IMR-90 (cell line): ENCODE results near the gene PSG7. TPM values are rescaled to one million over a fixed set of nuclear protein-coding genes. Genes with fewer than 3 reads are reported as not detected.
"Not testable (repeated sequence)": the region's sequence is repeated elsewhere in the genome, so short reads cannot be mapped to it uniquely, and the experiment has no call there.

ENCODE experiments used
- ATAC-seq: fragments of 200-7000 bp; cut with Tn5 transposase; 2 replicates; pipeline ENCODE4 v1.9.1; 2020; ENCODE audit warnings: low read depth, mild to moderate bottlenecking, moderate library complexity
- BruUV-seq: library from RNA; stranded (reverse); fragments of 400-500 nt; replicated peaks from 2 replicates; lab custom pipeline; 2021; lab: Mats Ljungman, UMichigan
- CTCF ChIA-PET: fragments of 300-600 bp; formaldehyde crosslinking; extraction: SDS; loops from one replicate; lab custom pipeline; 2021; ENCODE audit warnings: antibody characterized with exemption; lab: Yijun Ruan, JAX
- POLR2A ChIA-PET: fragments of 300-600 bp; sonication (Branson Sonifier 250); formaldehyde crosslinking; loops from one replicate; lab custom pipeline; 2022; ENCODE audit warnings: antibody characterized with exemption; ENCODE audit not compliant: unreplicated experiment; lab: Charles Lee
- DNase-seq: peaks from one replicate; pipeline ENCODE4 v3.0.0; 2013
- H2AFZ ChIP-seq: replicated peaks from 2 replicates; pipeline ENCODE3; 2013; ENCODE audit warnings: low read length, mild to moderate bottlenecking; ENCODE audit not compliant: poor library complexity
- H2AK5ac ChIP-seq: 2 replicates; pipeline ENCODE4 v1.6.1; 2013; ENCODE audit warnings: low read depth, low read length, inconsistent platforms
- H2AK9ac ChIP-seq: replicated peaks from 2 replicates; pipeline ENCODE3; 2013; ENCODE audit warnings: mild to moderate bottlenecking, low read depth, low read length, moderate library complexity; ENCODE audit not compliant: poor library complexity
- H2BK120ac ChIP-seq: 2 replicates; pipeline ENCODE4 v1.6.1; 2013; ENCODE audit warnings: low read depth, low read length, inconsistent platforms
- H2BK15ac ChIP-seq: 3 replicates; pipeline ENCODE4 v1.6.1; 2013; ENCODE audit warnings: low read depth, low read length, inconsistent platforms
- H2BK20ac ChIP-seq: 2 replicates; pipeline ENCODE4 v1.6.1; 2013; ENCODE audit warnings: low read depth, mild to moderate bottlenecking, inconsistent platforms, low read length, moderate library complexity
- H2BK5ac ChIP-seq: 2 replicates; pipeline ENCODE4 v1.6.1; 2013; ENCODE audit warnings: mild to moderate bottlenecking, low read depth, low read length, inconsistent platforms; ENCODE audit not compliant: poor library complexity, severe bottlenecking
- H3K14ac ChIP-seq: replicated peaks from 2 replicates; pipeline ENCODE4 v1.6.1; 2013; ENCODE audit warnings: low read depth, low read length, inconsistent platforms
- H3K18ac ChIP-seq: 2 replicates; pipeline ENCODE4 v1.6.1; 2013; ENCODE audit warnings: low read depth, low read length, control low read depth
- H3K23ac ChIP-seq: 2 replicates; pipeline ENCODE4 v1.6.1; 2013; ENCODE audit warnings: low read depth, low read length, inconsistent platforms
- H3K27ac ChIP-seq: 2 replicates; pipeline ENCODE4 v1.5.1; 2013; ENCODE audit warnings: mild to moderate bottlenecking, control low read depth, low read length; ENCODE audit not compliant: insufficient read depth
- H3K27me3 ChIP-seq: 2 replicates; pipeline ENCODE4 v1.6.1; 2013; ENCODE audit warnings: low read length; ENCODE audit not compliant: control insufficient read depth, insufficient read depth
- H3K36me3 ChIP-seq: 2 replicates; pipeline ENCODE4 v1.6.1; 2013; ENCODE audit warnings: low read length, mixed read lengths; ENCODE audit not compliant: control insufficient read depth, insufficient read depth
- H3K4ac ChIP-seq: 2 replicates; pipeline ENCODE4 v1.6.1; 2013; ENCODE audit warnings: low read depth, low read length, inconsistent platforms
- H3K4me1 ChIP-seq: 2 replicates; pipeline ENCODE4 v1.6.1; 2013; ENCODE audit warnings: low read length, mixed read lengths; ENCODE audit not compliant: control insufficient read depth, insufficient read depth
- H3K4me2 ChIP-seq: 2 replicates; pipeline ENCODE4 v1.6.1; 2013; ENCODE audit warnings: low read depth, mild to moderate bottlenecking, control low read depth, low read length, moderate library complexity
- H3K4me3 ChIP-seq: 2 replicates; pipeline ENCODE4 v1.5.1; 2013; ENCODE audit warnings: low read depth, mild to moderate bottlenecking, control low read depth, low read length, moderate library complexity; ENCODE audit not compliant: insufficient read depth
- H3K56ac ChIP-seq: 2 replicates; pipeline ENCODE4 v1.6.1; 2013; ENCODE audit warnings: low read length, inconsistent platforms; ENCODE audit not compliant: insufficient read depth; ENCODE audit errors: extremely low read depth
- H3K79me1 ChIP-seq, 2 experiments: 2 replicates each; pipeline ENCODE4 v1.6.1; 2013; ENCODE audit warnings: low read length in 2 of 2, inconsistent platforms in 1 of 2, low read depth in 1 of 2
- H3K9ac ChIP-seq: 2 replicates; pipeline ENCODE4 v1.6.1; 2013; ENCODE audit warnings: low read depth, low read length, control low read depth
- H3K9me1 ChIP-seq: 2 replicates; pipeline ENCODE4 v1.6.1; 2013; ENCODE audit warnings: low read length, inconsistent platforms; ENCODE audit not compliant: insufficient read depth
- H3K9me3 ChIP-seq: 2 replicates; pipeline ENCODE4 v1.6.1; 2013; ENCODE audit warnings: low read length; ENCODE audit not compliant: control insufficient read depth, insufficient read depth
- H4K20me1 ChIP-seq: 2 replicates; pipeline ENCODE4 v1.6.1; 2013; ENCODE audit warnings: low read length, inconsistent platforms; ENCODE audit not compliant: insufficient read depth
- H4K5ac ChIP-seq: 2 replicates; pipeline ENCODE4 v1.6.1; 2013; ENCODE audit warnings: mild to moderate bottlenecking, low read depth, low read length, control low read depth
- H4K8ac ChIP-seq, 2 experiments: 2 replicates each; pipeline ENCODE4 v1.6.1; 2013; ENCODE audit warnings: low read depth in 2 of 2, low read length in 2 of 2, control low read depth in 1 of 2, inconsistent platforms in 1 of 2
- H4K91ac ChIP-seq: 2 replicates; pipeline ENCODE4 v1.6.1; 2013; ENCODE audit warnings: low read depth, low read length, inconsistent platforms; ENCODE audit not compliant: insufficient read depth
- FOS ChIP-seq: fragments of 150-350 bp; IDR thresholded peaks from 2 replicates; pipeline ENCODE4 v1.6.1; 2016; ENCODE audit warnings: low read depth, low read length
- USF2 ChIP-seq: fragments of 150-350 bp; IDR thresholded peaks from 2 replicates; pipeline ENCODE4 v1.6.1; 2017; ENCODE audit warnings: mild to moderate bottlenecking, antibody characterized with exemption, low read length, low read depth
- WGBS, 2 experiments: methylation state at CpG; one replicate each; pipeline versions ENCODE4 v1.1.5 to v1.1.7; 2013; ENCODE audit warnings: missing lambda C conversion rate in 2 of 2; ENCODE audit not compliant: insufficient read length in 1 of 2; ENCODE audit errors: extremely low coverage in 2 of 2; 5-methylcytosine and 5-hydroxymethylcytosine counted together
- dilution Hi-C: fragments of 300-500 bp; cut with HindIII; formaldehyde crosslinking; loops from one replicate; pipeline ENCODE4 v1.14.3; 2018; ENCODE audit warnings: low sequenced_read_pairs; ENCODE audit not compliant: unreplicated experiment
- in situ Hi-C: fragments of 300-500 bp; cut with MboI; formaldehyde crosslinking; loops from 3 replicates; pipeline ENCODE4 v1.14.3; 2019; ENCODE audit warnings: low sequenced_read_pairs, inconsistent platforms, mixed read lengths
- intact Hi-C: fragments of 100-400 bp; cut with micrococcal nuclease; formaldehyde crosslinking; loops from 2 replicates; pipeline ENCODE4 v1.10.0; 2022
- polyA plus RNA-seq, 3 experiments: library from polyadenylated mRNA; depleted of rRNA; stranded (reverse); fragments of >200 nt; gene quantifications; 2 replicates each; pipeline ENCODE4 v1.2.3, GENCODE V29; 2012; ENCODE audit warnings: low replicate concordance in 1 of 3
- total RNA-seq: library from RNA; depleted of rRNA; stranded (reverse); fragments of >200 nt; gene quantifications from 2 replicates; pipeline ENCODE4 v1.2.3, GENCODE V29; 2012

The PSG7 gene
- total and polyA plus RNA-seq, 2 of the 4 experiments (the other 2 are of a cell fraction), result under 0.01 to 0.26 TPM

- Histone ChIP-seq H3K9ac (peak overlapping the region; percentile 55; the same call in 1 of the 2 replicates), H3K23ac (peak overlapping the region; percentile 100), H2BK15ac (peak overlapping the region; percentile 93), H3K9me1 (peaks cover 17% of the 10 kb centered on the region), H2BK20ac (peak overlapping the region; percentile 96), H4K91ac (peak overlapping the region; percentile 91), H2BK5ac (peak overlapping the region; percentile 100), H2BK120ac (peak overlapping the region; percentile 100), H3K18ac (peak overlapping the region; percentile 99; the same call in 1 of the 2 replicates), H3K4ac (peak overlapping the region; percentile 100), H4K5ac (peak overlapping the region; percentile 100), H3K14ac (peak overlapping the region; percentile 98), H2AK5ac (peak overlapping the region; percentile 87), H3K4me1 (peaks cover 17% of the 10 kb centered on the region), H3K27ac (peak overlapping the region; percentile 98), H4K8ac (peak overlapping the region; percentile 73 to 100), H3K56ac (peak overlapping the region; percentile 97)
- in situ Hi-C loops, H3K9me3 ChIP-seq, H2AFZ ChIP-seq, ATAC-seq, POLR2A ChIA-PET, H3K79me1 ChIP-seq, dilution Hi-C loops, CTCF ChIA-PET, H3K4me2 ChIP-seq, H4K20me1 ChIP-seq, H3K4me3 ChIP-seq, H3K36me3 ChIP-seq, BruUV-seq, H3K27me3 ChIP-seq, H2AK9ac ChIP-seq: not testable (repeated sequence)
- intact Hi-C loops, result loop anchor here (1.0 kb wide), 1 partner anchor 24 kb away; no protein-coding TSS in a partner anchor
- DNase-seq, result peak; percentile 88
- TF ChIP-seq USF2 (peak; percentile 26; the same call in 1 of the 2 replicates), FOS (0 out of 2 replicates have a peak, but pooled peaks have one; percentile 8)
- WGBS, 2 experiments, result no CpG with 5 or more reads among the region's 4 CpGs
Observed at GRCh38 chr19:42874901-42875813, 61.9 kb downstream of the PSG7 start.

- Histone ChIP-seq H4K8ac (peak overlapping the region; percentile 91 to 100), H3K4ac (peak overlapping the region; percentile 93), H2BK5ac (peak overlapping the region; percentile 100), H3K9me1 (peaks cover 17% of the 10 kb centered on the region), H4K91ac (peak overlapping the region; percentile 82; the same call in 1 of the 2 replicates), H3K4me1 (peaks cover 17% of the 10 kb centered on the region), H3K56ac (0 out of 2 replicates have a peak overlapping the region, but pooled peaks have one; percentile 65), H2AK5ac (peak overlapping the region; percentile 94), H2BK15ac (peak overlapping the region; percentile 93; the same call in 2 of the 3 replicates), H3K18ac (peak overlapping the region; percentile 90; the same call in 1 of the 2 replicates), H3K23ac (peak overlapping the region; percentile 78), H2BK20ac (peak overlapping the region; percentile 99; the same call in 1 of the 2 replicates), H3K14ac (peak overlapping the region; percentile 98), H2BK120ac (peak overlapping the region; percentile 94), H3K27ac (peak overlapping the region; percentile 84; the same call in 1 of the 2 replicates)
- H2AFZ ChIP-seq, POLR2A ChIA-PET, H3K36me3 ChIP-seq, H4K20me1 ChIP-seq, H3K4me3 ChIP-seq, H3K9me3 ChIP-seq, BruUV-seq, intact Hi-C loops, DNase-seq, H2AK9ac ChIP-seq, H3K9ac ChIP-seq, H4K5ac ChIP-seq, H3K79me1 ChIP-seq, H3K4me2 ChIP-seq, H3K27me3 ChIP-seq, in situ Hi-C loops, dilution Hi-C loops, ATAC-seq: not testable (repeated sequence)
- WGBS, 2 experiments, result no CpG with 5 or more reads among the region's 3 CpGs
- CTCF ChIA-PET, result interaction anchor here (0.6 kb wide), 1 partner anchor 49 kb away, joined by 3 read pairs; no protein-coding TSS in a partner anchor
Observed at GRCh38 chr19:42874136-42874535, 62.9 kb downstream of the PSG7 start.
